A673 (cell line): ENCODE results near the gene STARD9. TPM values are rescaled to one million over a fixed set of nuclear protein-coding genes. Genes with fewer than 3 reads are reported as not detected.

ENCODE experiments used
- BruUV-seq: library from RNA; stranded (reverse); fragments of 400-500 nt; replicated peaks from 2 replicates; lab custom pipeline; 2021; lab: Mats Ljungman, UMichigan
- CTCF ChIA-PET: fragments of 300-600 bp; sonication (Branson Sonifier 250); formaldehyde crosslinking; loops from one replicate; lab custom pipeline; 2022; ENCODE audit warnings: antibody characterized with exemption; lab: Charles Lee
- POLR2A ChIA-PET: fragments of 300-600 bp; sonication (Branson Sonifier 250); formaldehyde crosslinking; loops from one replicate; lab custom pipeline; 2022; ENCODE audit warnings: antibody characterized with exemption; ENCODE audit not compliant: low non-redundant PET; lab: Charles Lee
- DNase-seq: peaks from one replicate; pipeline ENCODE4 v3.0.0-alpha.2; 2015; ENCODE audit warnings: low spot score
- H3K27ac ChIP-seq: fragments of 200-600 bp; sonication (generic); 2 replicates; pipeline ENCODE4 v1.5.1; 2016; ENCODE audit warnings: mixed run types, low read depth, mild to moderate bottlenecking, mixed read lengths, antibody characterized with exemption, low read length; ENCODE audit not compliant: poor library complexity, severe bottlenecking
- H3K27me3 ChIP-seq: fragments of 200-600 bp; sonication (generic); replicated peaks from 2 replicates; pipeline ENCODE4 v1.6.1; 2017; ENCODE audit warnings: mixed run types, low read depth, mild to moderate bottlenecking, mixed read lengths, antibody characterized with exemption, low read length; ENCODE audit not compliant: insufficient read depth, poor library complexity
- H3K36me3 ChIP-seq: fragments of 200-600 bp; sonication (generic); 2 replicates; pipeline ENCODE4 v1.6.1; 2016; ENCODE audit warnings: mixed run types, mild to moderate bottlenecking, mixed read lengths, antibody characterized with exemption, low read length; ENCODE audit not compliant: insufficient read depth, poor library complexity, severe bottlenecking
- H3K4me1 ChIP-seq: fragments of 200-600 bp; sonication (generic); 2 replicates; pipeline ENCODE4 v1.6.1; 2017; ENCODE audit warnings: mixed run types, mild to moderate bottlenecking, mixed read lengths, antibody characterized with exemption, low read length; ENCODE audit not compliant: insufficient read depth, poor library complexity, severe bottlenecking
- H3K4me3 ChIP-seq: fragments of 200-600 bp; sonication (generic); 2 replicates; pipeline ENCODE4 v1.5.1; 2016; ENCODE audit warnings: low read depth, mixed run types, mild to moderate bottlenecking, mixed read lengths, low read length; ENCODE audit not compliant: poor library complexity, severe bottlenecking
- H3K9me3 ChIP-seq: fragments of 200-600 bp; sonication (generic); 2 replicates; pipeline ENCODE4 v1.6.1; 2016; ENCODE audit warnings: mixed run types, low read depth, mild to moderate bottlenecking, mixed read lengths, antibody characterized with exemption, low read length; ENCODE audit not compliant: poor library complexity, severe bottlenecking
- EZH2 ChIP-seq: fragments of 200-600 bp; sonication (generic); IDR thresholded peaks from 2 replicates; pipeline ENCODE4 v1.6.1; 2017; ENCODE audit warnings: borderline replicate concordance, low read depth, mild to moderate bottlenecking, mixed read lengths, antibody characterized with exemption, low read length; ENCODE audit not compliant: poor library complexity, severe bottlenecking
- intact Hi-C: fragments of 100-400 bp; cut with micrococcal nuclease; formaldehyde crosslinking; loops from one replicate; pipeline ENCODE4 v1.10.0; 2022; ENCODE audit not compliant: unreplicated experiment
- total RNA-seq: library from RNA; stranded (reverse); gene quantifications from 2 replicates; pipeline ENCODE4 v1.2.3, GENCODE V29; 2021
- TF ChIP-seq, protein P1 (sequence below): fragments of 300-800, 200-600 bp; sonication (generic); conservative IDR thresholded peaks from 2 replicates; pipeline ENCODE4 v1.5.1; 2017; ENCODE audit warnings: low read depth, mild to moderate bottlenecking, antibody characterized with exemption, low read length, moderate library complexity, mixed read lengths

STARD9 gene
- total RNA-seq, 1 experiment from 2014 or later: 12.0 TPM

DNA sequence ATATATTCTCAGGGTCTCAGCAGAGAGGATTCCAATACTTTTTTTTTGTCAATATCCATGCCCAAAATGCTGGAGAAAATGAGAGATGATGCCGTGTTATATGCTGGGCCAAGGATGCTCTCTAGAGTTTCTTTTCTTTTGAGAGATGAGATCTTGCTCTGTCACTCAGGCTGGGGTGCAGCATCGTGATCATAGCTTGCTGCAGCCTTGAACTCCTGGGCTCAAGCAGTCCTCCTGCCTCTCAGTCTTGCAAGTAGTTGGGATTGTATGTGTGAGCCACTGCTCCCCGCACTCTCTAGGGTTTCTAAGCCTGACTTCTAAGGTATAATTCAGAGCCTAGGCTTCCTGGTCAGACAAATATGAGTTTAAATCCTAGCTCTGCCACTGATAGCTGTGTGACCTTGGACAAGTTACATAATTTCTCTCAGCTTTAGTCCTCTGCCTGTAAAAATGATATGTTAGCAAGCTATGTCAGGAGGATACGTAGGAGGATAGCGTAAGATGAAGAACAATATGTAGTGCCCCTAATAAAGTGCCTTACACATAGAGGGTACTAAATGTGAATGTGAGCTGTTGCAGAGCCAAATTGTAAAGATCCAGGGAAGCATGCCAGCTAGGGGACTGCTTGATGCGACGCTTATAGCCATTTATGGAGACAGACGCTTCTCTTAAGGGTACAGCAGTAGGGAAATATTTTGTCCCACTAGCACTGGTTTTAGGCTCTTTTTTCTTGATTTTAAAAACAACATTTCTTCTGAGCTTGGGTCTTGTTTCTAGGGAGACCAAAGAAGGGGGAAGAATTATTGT is 7.4 kb downstream of the STARD9 start:
- Histone ChIP-seq H3K27me3 (no peaks in the 10 kb centered on the region), H3K27ac (peak overlapping the region; percentile 39), H3K36me3 (peaks cover 6% of the 10 kb centered on the region), H3K9me3 (no peaks in the 10 kb centered on the region), H3K4me3 (no peak overlapping the region), H3K4me1 (peaks cover 38% of the 10 kb centered on the region)
- CTCF ChIA-PET: interaction anchor here (0.8 kb wide), 1 partner anchor 9 kb away, joined by 3 read pairs; no protein-coding TSS in a partner anchor
- peak; percentile 29 for DNase-seq
- no peak for TF ChIP-seq EZH2
- TF ChIP-seq, protein P1, sequence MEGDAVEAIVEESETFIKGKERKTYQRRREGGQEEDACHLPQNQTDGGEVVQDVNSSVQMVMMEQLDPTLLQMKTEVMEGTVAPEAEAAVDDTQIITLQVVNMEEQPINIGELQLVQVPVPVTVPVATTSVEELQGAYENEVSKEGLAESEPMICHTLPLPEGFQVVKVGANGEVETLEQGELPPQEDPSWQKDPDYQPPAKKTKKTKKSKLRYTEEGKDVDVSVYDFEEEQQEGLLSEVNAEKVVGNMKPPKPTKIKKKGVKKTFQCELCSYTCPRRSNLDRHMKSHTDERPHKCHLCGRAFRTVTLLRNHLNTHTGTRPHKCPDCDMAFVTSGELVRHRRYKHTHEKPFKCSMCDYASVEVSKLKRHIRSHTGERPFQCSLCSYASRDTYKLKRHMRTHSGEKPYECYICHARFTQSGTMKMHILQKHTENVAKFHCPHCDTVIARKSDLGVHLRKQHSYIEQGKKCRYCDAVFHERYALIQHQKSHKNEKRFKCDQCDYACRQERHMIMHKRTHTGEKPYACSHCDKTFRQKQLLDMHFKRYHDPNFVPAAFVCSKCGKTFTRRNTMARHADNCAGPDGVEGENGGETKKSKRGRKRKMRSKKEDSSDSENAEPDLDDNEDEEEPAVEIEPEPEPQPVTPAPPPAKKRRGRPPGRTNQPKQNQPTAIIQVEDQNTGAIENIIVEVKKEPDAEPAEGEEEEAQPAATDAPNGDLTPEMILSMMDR: no peak
- intact Hi-C loops: loop anchor here (5.0 kb wide), 1 partner anchor 70 kb away; no protein-coding TSS in a partner anchor
- POLR2A ChIA-PET: interaction anchor here (0.6 kb wide), 1 partner anchor 567 kb away, joined by 3 read pairs; no protein-coding TSS in a partner anchor
- BruUV-seq: no TSS peak

DNA sequence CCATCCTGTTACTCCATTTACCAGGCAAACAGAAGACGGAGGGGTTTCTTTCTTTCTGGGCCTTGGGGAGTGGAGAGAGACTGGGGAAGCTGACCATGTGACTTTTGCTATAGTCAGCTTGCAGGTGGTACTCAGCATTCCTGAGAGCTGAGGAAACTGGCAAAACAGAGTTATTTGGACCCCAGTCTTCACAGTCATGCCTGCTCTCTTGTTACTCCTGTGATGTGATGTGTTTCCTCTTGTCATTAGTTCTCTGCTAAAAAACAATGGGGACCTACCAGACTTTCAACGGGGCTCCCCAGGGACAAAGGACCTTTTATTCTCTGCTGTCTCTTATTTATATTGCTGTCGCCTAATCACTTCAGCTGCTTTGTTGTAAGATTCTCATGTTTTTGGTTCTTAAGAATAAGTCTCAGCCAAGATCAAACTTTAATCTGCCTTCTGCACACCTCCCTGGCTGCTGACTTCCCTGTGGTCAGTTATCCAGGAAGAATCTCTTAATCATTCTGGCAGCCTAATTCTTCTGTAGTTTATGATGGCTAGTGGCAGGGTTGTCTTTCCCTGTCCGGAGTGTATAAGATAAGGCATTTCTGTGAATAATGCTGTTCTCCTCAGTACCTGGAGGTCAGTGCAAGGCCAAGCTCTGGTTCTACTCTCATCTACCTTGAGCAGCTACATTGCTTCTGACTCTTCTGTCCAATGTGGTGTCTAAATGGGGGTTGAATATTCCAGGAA is 8.8 kb downstream of the STARD9 start:
- peaks cover 6% of the 10 kb centered on the region for H3K36me3 ChIP-seq
- no peak overlapping the region for H3K4me3 ChIP-seq
- H3K9me3 ChIP-seq: no peaks in the 10 kb centered on the region
- no TSS peak for BruUV-seq
- H3K4me1 ChIP-seq: peaks cover 38% of the 10 kb centered on the region
- ChIA-PET CTCF (no interaction called here), POLR2A (interaction anchor here (0.6 kb wide), 1 partner anchor 133 kb away, joined by 3 read pairs; no protein-coding TSS in a partner anchor)
- peak; percentile 48 for DNase-seq
- TF ChIP-seq, protein P1: no peak
- TF ChIP-seq EZH2: no peak
- intact Hi-C loops: loop anchor here (5.0 kb wide), 1 partner anchor 68 kb away; no protein-coding TSS in a partner anchor
- H3K27ac ChIP-seq: peak overlapping the region; percentile 39
- no peaks in the 10 kb centered on the region for H3K27me3 ChIP-seq

- H3K27me3 ChIP-seq: no peaks in the 10 kb centered on the region
- H3K27ac ChIP-seq: no peak overlapping the region
- TF ChIP-seq EZH2: no peak
- TF ChIP-seq, protein P1: no peak
- H3K4me3 ChIP-seq: no peak overlapping the region
- H3K4me1 ChIP-seq: peaks cover 4% of the 10 kb centered on the region
- H3K36me3 ChIP-seq: peaks cover 9% of the 10 kb centered on the region
- no peaks in the 10 kb centered on the region for H3K9me3 ChIP-seq
- ChIA-PET CTCF (no interaction called here), POLR2A (interaction anchor here (0.6 kb wide), 1 partner anchor 80 kb away, joined by 3 read pairs; no protein-coding TSS in a partner anchor)
- no TSS peak for BruUV-seq
- DNase-seq: no peak
- intact Hi-C loops: no loop called here
Observed at GRCh38 chr15:42590619-42591237, 15.3 kb downstream of the STARD9 start.
